Lung (tissue), 12 donors: ENCODE results near the gene CPED1. TPM values are rescaled to one million over a fixed set of nuclear protein-coding genes. Genes with fewer than 3 reads are reported as not detected.

Experiments used
- ATAC-seq: fragments of 200-7000 bp; cut with Tn5 transposase; one replicate; pipeline ENCODE4 v1.9.1; 2020; ENCODE audit warnings: moderate number of reproducible peaks; ENCODE audit not compliant: insufficient read depth, low FRiP score
- DNase-seq, 3 donors: peaks; one replicate each; pipeline ENCODE4 v3.0.0-alpha.2; 2013 to 2017
- H3K27ac ChIP-seq, 2 donors: one replicate each; pipeline ENCODE4 v1.5.1; 2013; ENCODE audit warnings: mild to moderate bottlenecking in 2 of 2, moderate library complexity in 2 of 2, control low read depth in 1 of 2, inconsistent platforms in 1 of 2, low read depth in 1 of 2, low read length in 1 of 2
- H3K27me3 ChIP-seq, 3 donors: one replicate each; pipeline ENCODE4 v1.5.1; 2013; ENCODE audit warnings: low read length in 2 of 3; ENCODE audit not compliant: control insufficient read depth in 3 of 3, insufficient read depth in 3 of 3
- H3K36me3 ChIP-seq, 4 donors: one replicate each; pipeline ENCODE4 v1.5.1; 2013; ENCODE audit warnings: low read length in 4 of 4, mild to moderate bottlenecking in 1 of 4, moderate library complexity in 1 of 4; ENCODE audit not compliant: control insufficient read depth in 4 of 4, insufficient read depth in 4 of 4
- H3K4me1 ChIP-seq, 5 donors: one replicate each; pipeline ENCODE4 v1.5.1; 2013; ENCODE audit warnings: low read length in 5 of 5, mild to moderate bottlenecking in 2 of 5, moderate library complexity in 1 of 5; ENCODE audit not compliant: control insufficient read depth in 5 of 5, insufficient read depth in 5 of 5
- H3K4me3 ChIP-seq: one replicate; pipeline ENCODE4 v1.5.1; 2013; ENCODE audit warnings: mild to moderate bottlenecking, control low read depth, moderate library complexity
- H3K9ac ChIP-seq, 2 donors: one replicate each; pipeline ENCODE4 v1.5.1; 2013; ENCODE audit warnings: low read length in 2 of 2, control low read depth in 1 of 2; ENCODE audit not compliant: insufficient read depth in 1 of 2
- H3K9me3 ChIP-seq, 4 donors: one replicate each; pipeline ENCODE4 v1.5.1; 2013; ENCODE audit warnings: low read length in 3 of 4, mild to moderate bottlenecking in 1 of 4, moderate library complexity in 1 of 4; ENCODE audit not compliant: control insufficient read depth in 4 of 4, insufficient read depth in 3 of 4
- WGBS, 2 donors: extraction: QIAGEN DNeasy Blood & Tissue Kit; methylation state at CpG; one replicate each; pipeline ENCODE4 v1.1.7; 2013; 5-methylcytosine and 5-hydroxymethylcytosine counted together
- polyA plus RNA-seq, 2 donors: library from polyadenylated mRNA; stranded (reverse); fragments of 200-250 nt; gene quantifications; one replicate each; pipeline ENCODE4 v1.2.1, GENCODE V29; 2013
- total RNA-seq, 2 donors: library from RNA; depleted of rRNA in 1 of 2; stranded (reverse); fragments of >200 nt in 1 of 2; gene quantifications; one replicate each; pipeline ENCODE4 v1.2.1, GENCODE V29; 2014 to 2021
- TF ChIP-seq, protein P1 (sequence below): IDR thresholded peaks from 2 replicates; pipeline ENCODE4 v1.5.1; 2012; ENCODE audit warnings: mild to moderate bottlenecking; ENCODE audit errors: control extremely low read depth, extremely low read depth
- donor health status: control.
- donor health status: control.
- donor health status: Bipolar disorder and iron deficiency.
- donor health status: healthy.
- donor health status: DM: yes; HTN: yes; CAD: no.

Gene CPED1
- total and polyA plus RNA-seq, 4 donors, result 1.8 to 32.3 (median 7.4) TPM

GRCh38 chr7:120964088-120964487 lies 24.4 kb upstream of the CPED1 start:
- Histone ChIP-seq H3K4me1 (peaks cover 0 to 2% (median 0%) of the 10 kb centered on the region in 5 donors), H3K27me3 (no peaks in the 10 kb centered on the region), H3K36me3 (peaks cover 11 to 22% (median 19%) of the 10 kb centered on the region in 4 donors), H3K27ac (no peak overlapping the region), H3K4me3 (no peak overlapping the region), H3K9me3 (no peaks in the 10 kb centered on the region), H3K9ac (no peak overlapping the region)
- ATAC-seq (no peak), DNase-seq (no peak)
- 94 to 96% methylated on average over 1 of the region's 1 CpG for WGBS, 2 donors
- TF ChIP-seq, protein P1, sequence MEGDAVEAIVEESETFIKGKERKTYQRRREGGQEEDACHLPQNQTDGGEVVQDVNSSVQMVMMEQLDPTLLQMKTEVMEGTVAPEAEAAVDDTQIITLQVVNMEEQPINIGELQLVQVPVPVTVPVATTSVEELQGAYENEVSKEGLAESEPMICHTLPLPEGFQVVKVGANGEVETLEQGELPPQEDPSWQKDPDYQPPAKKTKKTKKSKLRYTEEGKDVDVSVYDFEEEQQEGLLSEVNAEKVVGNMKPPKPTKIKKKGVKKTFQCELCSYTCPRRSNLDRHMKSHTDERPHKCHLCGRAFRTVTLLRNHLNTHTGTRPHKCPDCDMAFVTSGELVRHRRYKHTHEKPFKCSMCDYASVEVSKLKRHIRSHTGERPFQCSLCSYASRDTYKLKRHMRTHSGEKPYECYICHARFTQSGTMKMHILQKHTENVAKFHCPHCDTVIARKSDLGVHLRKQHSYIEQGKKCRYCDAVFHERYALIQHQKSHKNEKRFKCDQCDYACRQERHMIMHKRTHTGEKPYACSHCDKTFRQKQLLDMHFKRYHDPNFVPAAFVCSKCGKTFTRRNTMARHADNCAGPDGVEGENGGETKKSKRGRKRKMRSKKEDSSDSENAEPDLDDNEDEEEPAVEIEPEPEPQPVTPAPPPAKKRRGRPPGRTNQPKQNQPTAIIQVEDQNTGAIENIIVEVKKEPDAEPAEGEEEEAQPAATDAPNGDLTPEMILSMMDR, result no peak

- H3K4me1 ChIP-seq, result no peaks in the 10 kb centered on the region
- H3K9ac ChIP-seq, result no peak overlapping the region
- H3K27me3 ChIP-seq, result no peaks in the 10 kb centered on the region
- H3K27ac ChIP-seq, result no peak overlapping the region
- TF ChIP-seq, protein P1, result no peak
- no peak overlapping the region for H3K4me3 ChIP-seq
- peaks cover 11 to 25% (median 24%) of the 10 kb centered on the region in 4 donors for H3K36me3 ChIP-seq
- H3K9me3 ChIP-seq, result no peaks in the 10 kb centered on the region
- DNase-seq (no peak), ATAC-seq (no peak)
These were observed 21.6 kb upstream of the CPED1 start for GRCh38 chr7:120966961-120967360.

GRCh38 chr7:120973849-120974248 lies 14.7 kb upstream of the CPED1 start:
- no peak overlapping the region for H3K4me3 ChIP-seq
- H3K9ac ChIP-seq, result no peak overlapping the region
- 25 to 78% methylated on average over 1 of the region's 1 CpG for WGBS, 2 donors
- no peak for ATAC-seq
- no peaks in the 10 kb centered on the region for H3K9me3 ChIP-seq
- DNase-seq, result no peak
- no peak overlapping the region for H3K27ac ChIP-seq
- H3K27me3 ChIP-seq, result no peaks in the 10 kb centered on the region
- H3K36me3 ChIP-seq, result peaks cover 1 to 19% (median 12%) of the 10 kb centered on the region in 4 donors
- TF ChIP-seq, protein P1, result no peak
- H3K4me1 ChIP-seq, result no peaks in the 10 kb centered on the region
